HG03175 (cell line): ENCODE measurements around the gene MFSD12.

ENCODE experiments used
- ATAC-seq: cut with Tn5 transposase; IDR thresholded peaks from one replicate; pipeline ENCODE4 v1.9.1; 2021; ENCODE audit warnings: mild to moderate bottlenecking, moderate library complexity; ENCODE audit not compliant: unreplicated experiment

The MFSD12 gene

DNA sequence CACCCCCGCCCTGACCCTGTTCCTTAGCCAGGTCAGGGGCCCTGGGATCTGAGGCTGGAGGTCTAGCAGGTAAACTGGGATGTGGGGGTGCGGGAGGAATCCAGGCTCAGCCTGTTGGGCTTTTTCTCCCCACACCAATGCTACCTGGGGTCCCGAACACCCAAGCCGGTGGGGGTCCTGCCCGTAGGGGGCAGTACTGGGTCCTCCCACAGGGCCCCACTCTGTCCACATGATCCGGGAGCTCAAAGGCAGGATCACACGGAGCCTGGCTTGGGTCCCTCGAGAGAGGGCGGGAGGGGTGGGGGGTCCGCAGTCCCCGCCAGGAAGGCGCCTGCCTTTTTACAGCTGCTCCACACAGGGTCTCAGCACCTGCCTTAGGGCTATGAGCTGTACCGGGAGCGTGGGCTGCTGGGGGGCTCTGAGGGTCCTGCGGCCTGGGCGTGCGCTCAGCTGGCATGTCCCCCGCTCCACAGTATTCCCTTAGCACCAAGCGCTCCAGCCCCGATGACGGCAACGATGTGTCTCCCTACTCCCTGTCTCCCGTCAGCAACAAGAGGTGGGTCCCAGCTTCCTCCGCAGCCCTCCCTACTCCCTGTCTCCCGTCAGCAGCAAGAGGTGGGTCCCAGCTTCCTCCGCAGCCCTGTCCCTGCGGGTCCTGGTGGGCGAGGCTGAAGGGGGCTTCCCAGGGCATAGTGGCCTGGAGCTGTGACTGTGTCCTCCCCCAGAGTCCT is 30.7 kb downstream of the MFSD12 start:
- no peak for ATAC-seq

DNA sequence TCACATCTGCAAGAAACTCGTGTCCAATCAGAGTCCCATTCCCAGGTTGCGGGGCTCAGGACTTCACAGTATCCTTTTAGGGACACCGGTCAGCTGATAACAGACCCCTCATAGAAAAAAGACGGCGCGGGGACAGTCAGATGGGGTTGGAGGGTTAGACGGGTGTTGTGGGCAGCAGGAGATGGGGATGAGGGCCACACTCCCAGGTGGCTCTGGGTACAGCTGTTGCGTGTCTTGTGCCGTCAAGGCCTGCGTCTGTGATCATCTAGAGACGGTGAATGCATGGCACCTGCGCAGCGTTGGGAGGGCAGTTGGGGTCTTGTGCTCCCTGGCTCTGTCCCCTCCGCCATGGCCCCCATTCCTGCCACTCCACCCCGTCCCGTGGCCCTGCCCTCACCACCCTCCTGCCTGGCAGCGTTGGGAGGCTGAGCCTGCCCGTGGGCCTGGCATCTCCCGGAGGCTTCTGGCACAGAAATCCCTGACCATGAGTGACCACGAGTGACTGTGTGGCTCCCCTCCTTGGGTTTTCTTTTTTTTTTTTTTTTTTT is 32.4 kb downstream of the MFSD12 start:
- ATAC-seq: no peak

DNA sequence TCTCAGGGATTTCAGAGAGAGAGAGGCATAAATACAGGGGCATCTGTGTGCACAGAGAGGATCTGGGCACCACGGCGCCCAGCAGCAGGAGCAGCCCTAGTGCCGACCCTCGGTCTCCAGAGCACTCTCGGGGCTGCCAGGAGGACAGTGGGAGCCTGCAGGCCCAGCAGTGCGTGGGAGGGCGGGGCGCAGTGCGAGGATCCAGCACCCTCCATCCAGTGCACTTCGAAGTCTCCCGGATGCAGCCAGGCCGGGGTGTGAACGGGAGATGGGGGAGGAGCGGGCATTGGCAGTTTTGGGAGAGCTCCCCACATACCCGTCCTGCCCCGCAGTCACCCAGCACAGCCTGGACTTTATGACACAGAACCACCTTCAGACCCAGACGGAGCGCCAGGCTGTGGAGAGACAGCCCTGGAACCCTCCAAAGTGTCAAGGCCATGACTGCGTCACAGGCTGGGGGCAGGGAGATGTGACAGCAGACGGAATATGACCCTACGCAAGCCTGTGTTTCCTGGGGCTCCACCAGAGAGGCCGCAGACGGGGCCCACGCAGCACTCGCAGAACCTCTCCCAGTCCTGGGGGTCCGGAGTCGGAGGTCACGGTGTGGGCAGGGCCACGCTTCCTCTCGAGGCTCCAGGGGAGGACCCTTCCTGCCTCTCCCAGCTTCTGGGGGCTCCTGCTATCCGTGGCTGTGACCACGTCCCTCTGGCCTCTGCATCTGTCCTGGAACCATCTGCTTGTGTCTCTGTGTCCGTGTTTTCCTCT is 33.1 kb downstream of the MFSD12 start:
- ATAC-seq: no peak

DNA sequence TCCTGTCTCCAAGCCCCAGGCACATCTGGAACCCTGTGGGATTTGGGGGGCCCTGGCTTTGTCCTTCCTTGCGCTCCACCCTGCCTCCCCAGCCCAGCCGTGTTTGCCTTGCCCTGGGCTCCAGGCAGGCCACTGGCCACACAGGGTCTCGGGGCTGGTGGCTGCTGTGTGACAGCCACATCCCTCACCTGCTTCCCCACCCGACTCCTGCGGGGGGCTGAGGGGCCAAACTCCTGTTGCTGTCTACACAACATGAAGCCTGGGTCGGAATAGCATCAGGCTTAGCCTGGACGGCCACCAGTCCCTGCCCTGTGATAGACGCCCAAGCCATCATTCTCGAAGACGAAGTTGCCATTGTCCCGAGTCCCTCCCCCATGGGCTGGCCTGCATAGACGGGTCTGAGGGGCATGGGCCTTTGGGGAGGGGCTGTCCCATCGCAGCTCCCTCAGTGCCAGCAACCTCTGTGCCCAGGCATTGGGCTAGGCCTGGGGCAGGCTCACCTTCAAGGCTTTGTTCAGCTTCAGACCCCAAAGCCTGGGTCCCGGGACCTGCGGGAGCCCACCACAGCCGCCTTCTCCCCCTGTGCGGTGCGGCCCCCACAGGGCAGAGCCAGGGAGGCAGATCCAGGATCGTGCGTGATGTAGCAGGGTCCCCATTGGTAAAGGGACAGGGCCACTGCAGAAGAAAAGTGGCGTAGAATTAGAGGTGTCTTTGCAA is 33.9 kb downstream of the MFSD12 start:
- ATAC-seq: no peak

DNA sequence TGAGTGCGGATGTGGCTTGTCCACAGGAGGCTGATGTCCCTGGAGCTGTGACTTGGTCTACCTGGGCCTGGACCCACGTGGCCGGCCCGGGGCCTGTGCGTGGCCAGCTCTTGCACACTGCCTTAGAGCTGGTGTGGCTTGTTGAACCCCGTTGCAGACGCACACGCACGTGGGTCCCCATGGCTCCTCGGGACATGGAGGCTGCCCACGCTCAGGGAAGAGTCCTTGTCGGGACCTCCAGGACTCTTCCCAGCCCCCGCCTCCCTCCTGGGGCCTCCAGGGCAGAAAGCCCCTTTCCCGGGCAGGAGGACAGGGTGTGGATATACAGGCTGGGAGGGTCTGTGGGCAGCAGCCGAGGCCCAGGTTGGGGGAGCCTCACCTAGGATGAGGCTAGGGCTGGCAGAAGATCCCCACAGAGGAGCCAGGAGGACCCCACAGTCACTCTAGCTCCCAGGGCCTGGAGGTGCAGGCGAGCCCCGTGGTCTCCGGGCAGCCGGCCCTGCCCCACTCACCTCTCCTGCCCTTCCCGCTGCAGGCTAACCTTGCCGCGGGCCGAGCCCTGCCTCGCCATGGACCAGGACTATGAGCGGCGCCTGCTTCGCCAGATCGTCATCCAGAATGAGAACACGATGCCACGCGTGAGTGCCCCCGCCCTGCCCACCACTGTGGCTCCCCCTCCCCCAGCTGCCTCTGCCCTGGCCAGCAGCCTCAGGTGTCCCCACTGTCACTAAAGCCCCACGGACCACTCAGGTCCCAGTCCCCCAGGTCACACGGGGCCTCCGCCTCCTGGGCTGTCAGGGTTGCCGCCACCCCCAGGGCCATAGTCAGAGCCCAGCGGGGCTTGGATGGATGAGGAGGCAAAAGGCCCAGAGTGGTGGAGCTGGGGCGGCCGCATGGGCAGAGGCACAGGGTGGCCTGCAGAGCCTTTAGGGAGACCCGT is 34.7 kb downstream of the MFSD12 start:
- ATAC-seq: no peak

DNA sequence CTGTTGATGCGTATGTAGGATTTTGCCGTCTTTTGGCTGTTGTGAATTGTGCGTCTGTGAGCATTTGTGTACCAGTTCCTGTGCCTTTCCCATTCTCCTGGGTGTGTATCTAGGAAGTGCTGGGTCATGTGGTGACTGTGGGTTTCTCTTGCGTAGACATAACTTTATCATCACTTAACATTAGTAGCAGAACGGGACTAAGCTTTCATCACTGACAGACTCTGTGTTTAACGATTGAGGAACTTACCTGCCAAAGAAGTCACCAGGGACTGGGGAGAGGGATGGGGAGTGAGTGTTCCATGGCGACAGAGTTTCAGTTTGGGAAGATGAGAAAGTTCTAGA is 36.3 kb downstream of the MFSD12 start:
- ATAC-seq: no peak

DNA sequence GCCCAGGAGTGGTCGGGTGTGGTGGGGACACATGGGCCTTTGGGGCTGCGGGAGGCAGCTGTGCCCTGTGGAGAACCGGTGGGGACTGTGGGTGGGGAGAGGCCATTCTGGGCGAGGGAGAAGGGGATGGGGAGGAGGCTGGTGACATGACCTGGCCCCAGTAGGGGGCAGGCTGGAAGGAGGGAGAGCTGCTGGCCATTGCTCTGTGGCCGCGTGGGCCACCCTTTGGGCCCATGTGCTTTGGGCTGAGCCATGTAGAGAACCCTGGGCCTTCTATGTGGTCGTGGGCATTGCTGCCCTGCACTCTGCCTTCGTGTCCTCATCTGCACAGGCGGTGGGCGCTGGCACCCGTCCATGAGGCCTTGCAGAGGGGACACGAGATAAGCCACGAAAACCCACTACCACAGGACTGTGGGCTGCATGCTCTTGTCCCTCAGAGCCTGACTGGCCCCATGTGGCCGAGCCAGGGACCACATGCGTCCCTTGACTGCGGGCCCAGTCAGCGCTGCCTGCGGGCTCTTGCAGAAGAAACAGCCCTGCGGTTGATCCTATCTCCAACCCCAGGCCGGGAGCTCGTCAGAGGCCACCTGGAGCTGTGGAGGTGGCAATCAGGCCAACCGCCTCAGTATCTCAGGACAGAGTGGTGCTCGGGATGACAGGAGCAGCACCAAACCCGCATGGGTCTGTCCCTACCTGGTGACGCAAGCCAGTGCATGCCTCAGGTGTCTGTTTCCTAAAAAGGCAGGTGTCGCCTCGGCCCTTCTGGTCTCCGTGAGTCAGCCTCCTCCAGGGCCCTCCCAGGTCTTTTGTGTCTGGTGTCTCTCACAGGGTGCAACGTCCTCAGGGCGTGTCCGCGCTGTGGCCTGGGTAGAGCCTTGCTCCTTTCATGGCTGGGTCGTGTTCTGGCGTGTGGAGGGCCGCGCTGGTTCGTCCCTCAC is 37.0 kb downstream of the MFSD12 start:
- ATAC-seq: no peak

DNA sequence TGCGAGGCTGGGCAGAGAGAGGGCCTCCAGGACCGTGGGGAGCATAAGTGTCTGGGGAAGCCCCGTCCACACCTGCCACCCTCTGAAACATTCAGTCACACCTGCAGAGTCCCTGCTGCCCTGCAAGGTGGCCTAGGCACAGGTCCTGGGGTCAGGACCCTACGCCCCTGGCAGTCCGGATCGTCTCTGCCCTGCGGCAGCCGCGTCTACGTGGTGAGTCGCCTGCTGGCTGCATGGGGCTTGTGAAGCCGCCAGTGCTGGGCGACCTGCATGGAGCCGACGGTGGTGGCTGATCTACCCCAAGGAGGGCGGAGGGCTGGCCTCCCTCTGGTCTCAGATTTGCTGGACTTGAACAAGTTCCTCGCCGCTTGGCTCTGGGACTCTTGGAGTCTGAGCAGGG is 38.3 kb downstream of the MFSD12 start:
- no peak for ATAC-seq

DNA sequence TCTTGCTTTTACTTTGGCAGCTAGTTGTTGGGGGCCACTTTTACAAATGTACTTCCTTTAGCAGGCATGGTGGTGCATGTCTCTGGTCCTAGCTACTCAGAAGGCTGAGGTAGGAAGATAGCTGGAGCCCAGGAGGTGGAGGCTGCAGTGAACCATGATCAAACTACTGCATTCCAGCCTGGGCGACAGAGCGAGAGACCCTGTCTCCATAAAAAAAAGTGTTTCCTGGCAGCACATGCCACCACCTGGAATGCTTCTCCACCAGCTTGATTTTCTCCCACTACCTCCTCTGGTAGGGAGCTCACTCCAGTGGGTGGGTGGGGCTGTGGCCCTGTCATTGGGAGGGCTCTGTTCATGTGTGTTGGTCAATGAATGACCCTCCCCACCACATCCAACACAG is 38.7 kb downstream of the MFSD12 start:
- no peak for ATAC-seq

DNA sequence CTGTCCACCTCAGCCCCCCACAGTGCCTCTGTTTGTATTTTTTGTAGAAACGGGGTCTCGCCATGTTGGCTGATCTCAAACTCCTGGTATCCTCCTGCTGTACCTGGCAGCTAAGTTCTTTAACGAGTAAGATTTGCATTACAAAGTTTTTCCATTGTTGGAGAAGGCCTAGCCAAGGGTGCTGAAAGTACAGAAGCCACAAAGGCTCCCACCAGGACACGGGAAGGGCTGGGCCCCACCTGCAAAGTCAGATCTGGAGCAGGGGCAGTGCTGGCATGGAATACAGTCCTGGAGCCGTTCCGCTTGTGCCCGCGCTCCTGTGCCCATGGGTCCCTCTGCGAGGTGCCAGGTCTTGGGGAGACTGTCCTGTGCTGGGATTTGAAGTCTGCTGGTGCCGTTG is 39.1 kb downstream of the MFSD12 start:
- ATAC-seq: no peak

DNA sequence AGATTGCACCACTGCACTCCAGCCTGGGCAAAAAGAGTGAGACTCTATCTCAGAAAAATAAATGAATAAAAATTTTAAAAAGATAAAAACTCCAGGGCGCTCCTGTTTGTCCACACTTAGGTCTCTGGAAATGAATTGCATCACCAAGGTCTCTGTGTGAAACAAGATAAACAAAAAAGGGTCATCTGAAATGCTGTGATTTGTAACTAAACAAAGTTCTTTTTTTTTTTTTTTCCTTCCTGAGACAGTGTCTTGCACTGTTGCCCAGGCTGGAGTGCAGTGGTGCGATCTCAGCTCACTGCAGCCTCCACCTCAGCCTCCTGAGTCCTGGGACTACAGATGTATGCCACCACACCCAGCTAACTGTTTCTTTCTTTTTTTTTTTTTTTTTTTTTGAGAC is 39.7 kb downstream of the MFSD12 start:
- ATAC-seq: no peak

DNA sequence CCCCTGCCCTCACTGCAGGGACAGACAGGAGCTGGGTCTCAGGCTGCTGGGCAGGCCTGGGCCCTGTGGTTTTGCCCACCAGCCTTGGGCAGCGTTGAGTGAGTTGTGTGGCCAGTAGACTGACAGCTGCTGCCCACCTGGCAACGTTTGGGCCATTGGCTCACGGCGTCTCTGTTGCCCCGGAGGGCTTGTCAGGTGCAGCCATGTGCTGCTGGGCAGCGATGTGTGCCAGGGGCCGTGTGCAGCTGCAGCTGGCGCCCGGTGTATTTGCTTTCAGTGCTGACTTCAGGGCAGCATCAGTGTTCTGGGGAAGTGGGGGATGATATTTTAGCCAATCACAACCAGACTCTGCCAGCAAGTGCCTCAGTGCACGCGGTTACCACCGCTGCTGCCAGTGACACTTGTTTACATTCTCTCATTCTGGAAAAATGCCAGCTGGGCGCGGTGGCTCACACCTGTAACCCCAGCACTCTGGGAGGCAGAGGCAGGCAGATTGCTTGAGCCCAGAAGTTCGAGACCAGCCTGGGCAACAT is 40.6 kb downstream of the MFSD12 start:
- ATAC-seq: no peak

DNA sequence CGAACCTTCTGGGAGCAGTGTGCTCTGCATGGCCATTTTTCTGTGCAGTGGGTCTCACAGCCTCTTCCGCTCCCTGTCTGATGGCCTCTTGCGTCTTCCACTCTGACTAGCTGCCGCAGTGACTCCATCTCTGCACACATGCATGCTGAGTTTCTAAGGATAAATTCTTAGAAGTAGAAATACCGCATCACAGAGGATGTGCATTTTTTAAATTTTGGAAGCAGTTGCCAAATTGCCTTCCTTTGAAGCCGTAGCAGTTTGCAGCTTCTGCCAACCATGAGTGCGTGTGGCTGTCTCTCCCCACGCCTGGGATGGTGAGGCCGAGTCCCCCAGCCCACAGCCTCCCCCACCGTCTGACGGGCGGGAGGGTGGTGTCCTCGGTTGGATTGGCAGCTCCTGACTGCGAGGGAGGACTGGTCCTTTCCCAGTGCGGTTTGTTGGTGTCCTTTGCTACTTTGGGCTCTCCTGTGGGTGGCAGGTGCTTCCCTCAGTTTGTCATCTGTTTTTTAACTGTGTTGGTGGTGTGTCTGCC is 41.4 kb downstream of the MFSD12 start:
- no peak for ATAC-seq

DNA sequence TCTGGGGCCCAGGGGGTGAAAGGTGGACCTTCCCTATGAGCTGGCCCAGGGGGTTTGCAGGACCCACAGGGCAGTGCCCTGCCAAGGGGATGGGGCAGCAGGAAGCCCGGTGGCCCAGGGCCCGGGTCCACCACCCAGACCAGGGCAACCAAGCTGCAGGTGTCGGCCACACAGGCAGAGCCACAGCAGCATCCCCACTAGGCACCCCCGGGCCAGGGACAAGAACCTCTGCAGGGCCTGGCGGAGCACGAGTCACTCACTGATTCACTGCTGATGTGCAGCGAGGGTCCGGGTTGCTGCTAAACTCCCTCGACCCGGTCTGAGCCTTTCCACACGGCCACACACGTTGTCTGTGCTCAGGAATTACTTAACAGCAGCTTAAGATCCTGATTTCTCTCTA is 42.5 kb downstream of the MFSD12 start:
- no peak for ATAC-seq

DNA sequence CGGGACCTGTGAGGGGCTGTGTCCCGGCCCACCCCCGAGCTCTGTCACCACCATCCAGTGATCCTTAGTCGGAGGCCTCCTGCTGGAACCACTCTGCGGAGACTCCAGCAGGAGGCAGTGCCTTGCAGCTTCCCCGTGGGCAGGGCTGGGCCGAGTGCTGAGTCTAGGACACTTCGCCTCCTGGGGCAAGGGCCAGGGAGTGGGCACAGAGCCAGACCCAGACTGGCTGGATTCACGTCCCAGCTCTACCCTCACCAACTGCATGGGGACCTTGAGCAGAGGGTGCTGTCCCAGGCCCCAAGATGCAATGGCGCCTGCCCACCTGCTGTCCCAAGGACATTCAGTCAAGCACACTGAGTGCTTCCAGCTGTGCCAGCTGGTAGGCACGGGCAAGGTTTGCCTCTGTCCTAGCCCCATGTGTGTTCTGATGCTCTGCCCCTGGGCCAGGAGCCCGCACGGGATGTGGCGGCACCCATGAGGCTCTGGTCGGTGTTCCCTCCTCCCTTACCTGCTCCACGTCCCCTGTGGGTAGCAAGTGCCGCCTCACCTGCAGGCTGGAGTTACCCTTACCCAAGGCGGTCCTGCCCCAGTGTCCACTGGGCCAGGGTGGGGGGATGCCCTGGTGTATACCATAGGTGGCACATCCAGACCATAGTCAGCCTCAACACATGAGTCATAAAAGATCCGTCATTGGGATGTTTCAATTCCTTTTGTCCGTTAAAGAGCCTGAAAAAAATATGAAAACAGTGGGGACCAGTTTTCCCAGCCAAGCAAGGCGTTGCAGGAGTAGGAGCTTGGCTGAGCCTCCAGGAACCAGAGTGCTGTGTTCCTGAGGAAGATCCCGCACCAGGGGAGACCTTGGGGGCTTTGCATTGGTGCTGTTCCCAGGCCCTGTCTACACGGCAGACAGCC is 43.9 kb downstream of the MFSD12 start:
- no peak for ATAC-seq

DNA sequence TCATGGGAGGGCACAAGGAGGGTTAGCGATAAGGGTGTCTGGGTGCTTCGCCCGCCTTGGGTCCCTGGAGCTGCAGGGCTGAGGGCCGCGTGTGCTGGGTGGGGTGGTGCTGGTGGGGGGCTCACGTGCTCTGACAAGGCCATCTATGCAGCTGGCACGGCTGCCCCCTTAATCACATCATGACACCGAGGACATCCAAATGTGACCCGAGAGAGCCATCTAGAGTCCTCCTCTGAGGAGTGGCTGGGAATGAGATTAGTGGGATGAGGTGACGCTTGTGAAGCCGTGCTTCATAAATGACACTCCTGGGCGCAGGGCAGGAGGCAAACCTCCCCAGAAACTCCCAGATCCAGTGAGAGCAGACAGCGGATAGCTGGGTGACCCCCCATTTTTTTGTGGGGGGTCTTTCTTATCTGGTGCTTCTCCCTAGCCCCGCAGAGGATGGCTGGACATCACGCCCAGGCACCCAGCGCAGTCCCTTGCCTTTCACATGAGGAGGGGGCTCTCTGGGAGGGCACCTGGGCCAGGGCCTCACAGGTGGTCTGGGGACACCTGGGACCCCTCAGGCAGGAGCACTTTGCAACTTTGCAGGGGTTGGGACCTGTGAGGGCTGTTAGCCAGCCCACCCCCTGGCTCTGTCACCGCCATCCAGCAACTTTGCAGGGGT is 44.7 kb downstream of the MFSD12 start:
- no peak for ATAC-seq

DNA sequence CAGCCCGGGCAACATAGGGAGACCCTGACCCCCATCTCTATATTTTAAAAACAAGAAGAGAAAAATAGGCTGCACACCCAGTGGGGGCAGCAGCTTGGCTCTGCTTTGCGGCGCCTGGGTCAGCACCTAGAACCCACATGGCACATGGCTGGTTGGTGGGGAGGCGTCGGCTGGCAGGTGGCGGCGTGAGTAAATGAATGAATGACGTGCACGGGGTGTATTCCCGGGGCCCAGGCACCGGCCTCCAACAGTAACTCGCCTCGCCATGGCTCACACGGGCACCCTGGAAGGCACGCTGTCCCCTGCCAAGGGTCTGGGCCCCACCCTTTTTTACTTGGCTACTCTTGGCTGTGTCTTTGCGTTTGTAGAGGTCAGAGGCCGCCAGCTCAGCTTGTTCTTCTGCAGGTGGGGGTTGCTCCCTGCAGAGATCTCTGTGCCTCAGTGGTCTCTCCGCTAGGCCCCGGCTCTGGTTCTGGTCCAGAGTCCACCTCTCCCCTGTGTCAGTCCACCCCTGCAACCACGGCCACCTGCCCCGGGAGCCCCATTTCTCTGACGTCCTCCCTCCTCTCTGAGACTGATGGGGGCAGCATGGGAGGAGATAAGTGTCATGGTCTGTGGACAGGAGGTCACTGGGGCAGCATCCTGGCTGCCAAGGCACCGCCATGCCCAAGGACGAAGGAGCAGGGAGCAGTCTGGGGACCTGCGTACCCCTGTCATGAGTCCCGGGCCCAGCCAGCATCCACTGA is 45.7 kb downstream of the MFSD12 start:
- ATAC-seq: no peak
